Superior temporal gyrus (tissue), 1 donor: ENCODE measurements around the gene NKD1.
A peak's percentile ranks its signal among the peaks of the same experiment; 100 is the strongest.
"Not testable (repeated sequence)": the region's sequence is repeated elsewhere in the genome, so short reads cannot be mapped to it uniquely, and the experiment has no call there.

Experiments used
- DNase-seq: peaks from one replicate; pipeline ENCODE4 v3.0.0-alpha.2; 2016; ENCODE audit errors: extremely low spot score

NKD1 gene

GRCh38 chr16:50519602-50520001 is 28.6 kb upstream of the NKD1 start:
- DNase-seq: no peak

- peak; percentile 85 for DNase-seq
These were observed 27.5 kb upstream of the NKD1 start for GRCh38 chr16:50520451-50521245.

- DNase-seq: no peak
These were observed 26.8 kb upstream of the NKD1 start for GRCh38 chr16:50521246-50521900.

GRCh38 chr16:50522324-50522723 is 25.9 kb upstream of the NKD1 start:
- DNase-seq: no peak

GRCh38 chr16:50523710-50524109 is 24.5 kb upstream of the NKD1 start:
- no peak for DNase-seq

GRCh38 chr16:50525262-50525661 is 22.9 kb upstream of the NKD1 start:
- no peak for DNase-seq

- DNase-seq: no peak
These were observed 22.5 kb upstream of the NKD1 start for GRCh38 chr16:50525716-50526115.

GRCh38 chr16:50526249-50526648 is 21.9 kb upstream of the NKD1 start:
- no peak for DNase-seq

- DNase-seq: no peak
These were observed 21.4 kb upstream of the NKD1 start for GRCh38 chr16:50526796-50527195.

- no peak for DNase-seq
These were observed 19.4 kb upstream of the NKD1 start for GRCh38 chr16:50528820-50529219.

GRCh38 chr16:50529334-50529733 is 18.9 kb upstream of the NKD1 start:
- no peak for DNase-seq

GRCh38 chr16:50530277-50531236 is 17.6 kb upstream of the NKD1 start:
- DNase-seq: no peak

GRCh38 chr16:50531359-50531758 is 16.8 kb upstream of the NKD1 start:
- no peak for DNase-seq

GRCh38 chr16:50531901-50532300 is 16.3 kb upstream of the NKD1 start:
- no peak for DNase-seq

GRCh38 chr16:50532576-50532975 is 15.6 kb upstream of the NKD1 start:
- DNase-seq: no peak

GRCh38 chr16:50533317-50533716 is 14.9 kb upstream of the NKD1 start:
- no peak for DNase-seq

GRCh38 chr16:50534091-50534490 is 14.1 kb upstream of the NKD1 start:
- no peak for DNase-seq

- no peak for DNase-seq
These were observed 13.6 kb upstream of the NKD1 start for GRCh38 chr16:50534556-50534955.

GRCh38 chr16:50534958-50535357 is 13.2 kb upstream of the NKD1 start:
- no peak for DNase-seq

GRCh38 chr16:50535506-50536257 is 12.5 kb upstream of the NKD1 start:
- no peak for DNase-seq

- DNase-seq: not testable (repeated sequence)
These were observed 11.9 kb upstream of the NKD1 start for GRCh38 chr16:50536258-50536645.
